ENCODE measurements around the gene NES.
A peak's percentile ranks its signal among the peaks of the same experiment; 100 is the strongest.

The NES gene

DNA sequence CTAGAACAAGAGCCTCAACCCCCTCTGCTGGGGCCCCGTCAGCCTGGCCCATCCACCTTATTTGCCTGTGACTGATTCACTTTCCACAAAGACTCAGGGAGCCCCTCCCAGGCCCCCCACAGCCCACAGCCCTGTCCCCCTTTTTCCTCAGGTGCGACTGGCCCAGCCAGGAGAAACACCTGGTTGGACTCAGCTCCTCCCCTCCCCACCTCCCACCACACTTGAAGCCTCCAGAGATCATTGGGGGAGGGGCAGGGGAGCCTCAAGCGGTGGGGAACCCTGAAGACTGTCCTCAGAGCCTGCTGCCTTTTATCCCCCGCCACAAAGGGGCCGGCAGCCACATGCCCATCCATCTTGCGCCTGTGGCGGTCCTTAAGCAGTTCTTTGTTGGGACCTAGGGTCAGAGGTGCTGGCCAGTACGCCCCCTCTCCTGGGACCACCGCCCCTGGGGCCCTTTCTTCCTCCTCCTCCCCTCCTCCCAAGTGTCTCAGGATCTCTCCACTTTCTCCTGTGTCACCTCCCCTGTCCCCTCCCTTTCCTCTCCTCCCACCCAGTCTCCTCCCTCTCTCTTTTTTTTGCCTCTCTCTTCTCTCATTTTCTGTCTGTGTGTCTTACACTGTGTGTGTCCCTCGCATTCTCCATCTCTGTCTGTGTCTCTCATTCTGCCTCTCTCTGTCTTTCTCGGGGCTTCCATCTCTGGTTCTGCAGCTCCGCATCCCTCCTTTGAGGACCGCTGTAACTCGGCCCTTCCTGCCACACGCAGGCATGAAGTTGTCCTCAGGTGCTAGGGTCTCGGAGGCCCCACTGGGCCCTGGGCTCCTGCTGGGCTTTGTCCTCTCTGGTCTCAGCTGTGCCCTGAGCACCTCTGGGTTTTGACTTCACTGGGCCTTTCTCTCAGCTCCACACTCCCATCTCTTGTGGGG is 16.0 kb upstream of the NES start:
- Histone ChIP-seq H3K27me3 (ENCODE audit: control insufficient read depth, insufficient read depth, low read length) (no peaks in the 10 kb centered on the region), H3K79me2 (no peaks in the 10 kb centered on the region), H3K9ac (no peak overlapping the region), H3K4me1 (peaks cover 22% of the 10 kb centered on the region), H3K36me3 (ENCODE audit: control insufficient read depth, insufficient read depth, low read length) (no peaks in the 10 kb centered on the region), H2AFZ (peak overlapping the region; percentile 61), H3K4me3 (ENCODE audit: low read depth, low read length) (peak overlapping the region; percentile 17), H3K9me3 (ENCODE audit: control insufficient read depth, low read length) (no peaks in the 10 kb centered on the region), H3K4me2 (ENCODE audit: low read length) (peak overlapping the region; percentile 50), H3K27ac (peak overlapping the region; percentile 85)
- TF ChIP-seq, protein P1, sequence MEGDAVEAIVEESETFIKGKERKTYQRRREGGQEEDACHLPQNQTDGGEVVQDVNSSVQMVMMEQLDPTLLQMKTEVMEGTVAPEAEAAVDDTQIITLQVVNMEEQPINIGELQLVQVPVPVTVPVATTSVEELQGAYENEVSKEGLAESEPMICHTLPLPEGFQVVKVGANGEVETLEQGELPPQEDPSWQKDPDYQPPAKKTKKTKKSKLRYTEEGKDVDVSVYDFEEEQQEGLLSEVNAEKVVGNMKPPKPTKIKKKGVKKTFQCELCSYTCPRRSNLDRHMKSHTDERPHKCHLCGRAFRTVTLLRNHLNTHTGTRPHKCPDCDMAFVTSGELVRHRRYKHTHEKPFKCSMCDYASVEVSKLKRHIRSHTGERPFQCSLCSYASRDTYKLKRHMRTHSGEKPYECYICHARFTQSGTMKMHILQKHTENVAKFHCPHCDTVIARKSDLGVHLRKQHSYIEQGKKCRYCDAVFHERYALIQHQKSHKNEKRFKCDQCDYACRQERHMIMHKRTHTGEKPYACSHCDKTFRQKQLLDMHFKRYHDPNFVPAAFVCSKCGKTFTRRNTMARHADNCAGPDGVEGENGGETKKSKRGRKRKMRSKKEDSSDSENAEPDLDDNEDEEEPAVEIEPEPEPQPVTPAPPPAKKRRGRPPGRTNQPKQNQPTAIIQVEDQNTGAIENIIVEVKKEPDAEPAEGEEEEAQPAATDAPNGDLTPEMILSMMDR (IDR thresholded peaks at IDR 0.05) = no peak

DNA sequence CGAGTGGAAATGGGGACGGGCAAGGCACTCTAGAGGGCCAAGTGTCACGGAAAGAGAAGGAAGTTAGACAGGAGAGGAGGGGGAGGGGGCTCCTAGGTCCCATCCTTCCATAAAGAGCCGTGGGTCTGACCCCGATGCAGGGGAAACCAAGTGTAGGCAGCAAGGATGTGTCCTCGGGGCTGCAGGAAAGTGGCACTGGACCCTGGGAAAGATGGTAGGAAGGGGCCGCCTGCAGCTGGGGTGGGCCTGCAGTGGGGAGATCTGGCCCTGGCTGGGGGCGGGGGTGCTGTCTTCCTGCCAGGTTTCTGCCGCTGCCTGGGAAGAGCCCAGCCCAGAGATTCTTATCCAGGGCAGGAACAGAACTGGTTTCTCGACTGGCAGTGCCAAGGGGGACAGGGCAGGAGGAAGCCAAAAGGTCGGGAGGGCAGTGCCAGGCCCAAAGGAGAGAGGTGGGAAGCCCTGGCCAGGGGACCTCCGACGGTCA is 15.3 kb upstream of the NES start:
- Histone ChIP-seq H3K9me3 (ENCODE audit: control insufficient read depth, low read length) (no peaks in the 10 kb centered on the region), H3K36me3 (ENCODE audit: control insufficient read depth, insufficient read depth, low read length) (no peaks in the 10 kb centered on the region), H3K27me3 (ENCODE audit: control insufficient read depth, insufficient read depth, low read length) (no peaks in the 10 kb centered on the region), H3K4me3 (ENCODE audit: low read depth, low read length) (peak overlapping the region; percentile 17), H2AFZ (peak overlapping the region; percentile 68), H3K9ac (no peak overlapping the region), H3K4me2 (ENCODE audit: low read length) (peak overlapping the region; percentile 50), H3K27ac (peak overlapping the region; percentile 85), H3K4me1 (peaks cover 20% of the 10 kb centered on the region), H3K79me2 (no peaks in the 10 kb centered on the region)
- TF ChIP-seq, protein P1 (IDR thresholded peaks at IDR 0.05) = no peak

DNA sequence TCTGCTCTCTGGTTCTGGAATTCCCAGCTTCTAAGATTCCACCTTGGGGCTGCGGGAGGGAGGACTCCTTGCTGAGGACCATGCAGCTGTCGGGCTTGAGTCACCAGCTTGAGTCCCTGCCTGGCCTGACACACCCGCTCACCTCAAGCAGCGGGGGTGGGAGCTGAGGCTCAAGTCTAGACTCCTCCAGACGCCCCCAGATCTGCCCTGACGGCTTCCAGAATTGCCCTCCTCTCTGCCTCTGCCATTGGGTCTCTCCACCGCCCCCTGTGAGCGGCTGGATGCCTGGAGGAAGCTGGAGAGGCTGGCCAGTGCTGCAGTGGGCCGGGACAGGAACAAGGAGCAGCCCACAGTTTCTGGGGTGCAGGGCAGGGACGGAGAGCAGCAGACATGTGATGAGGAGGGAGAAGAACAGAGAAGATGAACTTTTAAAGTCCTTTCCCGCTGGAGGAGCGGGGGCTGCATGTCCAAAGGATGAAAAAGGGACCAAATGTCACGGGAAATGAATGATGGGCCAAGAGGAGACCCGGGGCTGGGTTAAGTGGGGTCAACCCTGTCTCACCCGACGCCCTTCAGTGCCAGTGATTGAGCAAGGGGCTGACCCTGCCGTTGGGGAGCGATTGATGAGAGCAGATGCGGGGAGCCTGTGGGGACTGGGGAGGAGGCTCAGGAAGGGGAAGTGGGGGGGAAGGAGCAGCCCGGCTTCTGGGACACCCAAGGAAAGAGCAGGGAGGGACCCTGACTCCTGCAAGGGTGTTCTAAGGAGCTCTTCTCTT is 14.6 kb upstream of the NES start:
- H3K27ac ChIP-seq = peak overlapping the region; percentile 85
- no peaks in the 10 kb centered on the region for H3K9me3 ChIP-seq (ENCODE audit: control insufficient read depth, low read length)
- peak overlapping the region; percentile 68 for H2AFZ ChIP-seq
- H3K9ac ChIP-seq = no peak overlapping the region
- H3K4me3 ChIP-seq (ENCODE audit: low read depth, low read length) = no peak overlapping the region
- peak overlapping the region; percentile 50 for H3K4me2 ChIP-seq (ENCODE audit: low read length)
- TF ChIP-seq, protein P1 (IDR thresholded peaks at IDR 0.05) = no peak
- H3K27me3 ChIP-seq (ENCODE audit: control insufficient read depth, insufficient read depth, low read length) = no peaks in the 10 kb centered on the region
- no peaks in the 10 kb centered on the region for H3K36me3 ChIP-seq (ENCODE audit: control insufficient read depth, insufficient read depth, low read length)
- H3K79me2 ChIP-seq = no peaks in the 10 kb centered on the region
- H3K4me1 ChIP-seq = peaks cover 17% of the 10 kb centered on the region

DNA sequence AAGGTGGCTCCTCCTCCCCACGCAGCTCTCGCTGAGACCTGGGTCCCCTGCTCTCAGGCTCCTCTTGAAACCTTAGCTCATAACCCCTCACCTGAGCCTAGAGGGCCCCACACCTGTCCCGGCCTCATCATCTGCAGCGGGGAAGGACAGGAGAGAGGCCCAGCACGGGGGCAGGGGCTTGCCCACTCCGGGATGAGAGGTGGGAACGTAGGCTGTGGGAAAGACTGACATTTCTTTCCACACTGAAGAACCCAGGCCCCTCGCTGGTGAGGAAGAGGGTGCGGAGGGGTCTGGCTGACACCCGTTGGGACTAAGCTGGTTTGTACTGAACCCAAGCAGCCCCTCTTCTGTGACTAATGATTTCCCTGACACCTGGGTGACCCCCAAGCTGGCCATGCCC is 14.0 kb upstream of the NES start:
- TF ChIP-seq, protein P1 (IDR thresholded peaks at IDR 0.05) = no peak
- no peaks in the 10 kb centered on the region for H3K27me3 ChIP-seq (ENCODE audit: control insufficient read depth, insufficient read depth, low read length)

More for the DNA sequence above, 14.0 kb upstream of the NES start:
- no peaks in the 10 kb centered on the region for H3K9me3 ChIP-seq (ENCODE audit: control insufficient read depth, low read length)
- no peaks in the 10 kb centered on the region for H3K79me2 ChIP-seq
- peak overlapping the region; percentile 85 for H3K27ac ChIP-seq
- H3K4me3 ChIP-seq (ENCODE audit: low read depth, low read length) = no peak overlapping the region
- H3K4me2 ChIP-seq (ENCODE audit: low read length) = no peak overlapping the region
- H3K9ac ChIP-seq = no peak overlapping the region
- H3K4me1 ChIP-seq = peaks cover 17% of the 10 kb centered on the region
- H2AFZ ChIP-seq = peak overlapping the region; percentile 68
- no peaks in the 10 kb centered on the region for H3K36me3 ChIP-seq (ENCODE audit: control insufficient read depth, insufficient read depth, low read length)

Data from parathyroid adenoma (tissue), 2 donors.